Sigmoid colon (tissue), 7 donors: ENCODE measurements around the gene TMEM213. TPM values are rescaled to one million over a fixed set of nuclear protein-coding genes. Genes with fewer than 3 reads are reported as not detected.

Source experiments
- DNase-seq: peaks from one replicate; pipeline ENCODE4 v3.0.0-alpha.2; 2019
- H3K27ac ChIP-seq, 4 donors: fragments of 200-600 bp; sonication (generic); one replicate each; pipeline ENCODE4 v1.5.1; 2016 to 2019; ENCODE audit warnings: mild to moderate bottlenecking in 1 of 4
- H3K27me3 ChIP-seq, 3 donors: fragments of 200-600 bp; sonication (generic); one replicate each; pipeline ENCODE4 v1.5.1; 2019; ENCODE audit warnings: mild to moderate bottlenecking in 1 of 3
- H3K36me3 ChIP-seq, 4 donors: fragments of 200-600 bp; sonication (generic); one replicate each; pipeline ENCODE4 v1.5.1; 2016 to 2019
- H3K4me1 ChIP-seq, 4 donors: fragments of 200-600 bp; sonication (generic); one replicate each; pipeline ENCODE4 v1.5.1; 2017 to 2019
- H3K4me3 ChIP-seq, 4 donors: fragments of 200-600 bp; sonication (generic); one replicate each; pipeline ENCODE4 v1.5.1; 2017 to 2019; ENCODE audit warnings: mild to moderate bottlenecking in 2 of 4, moderate library complexity in 1 of 4
- H3K9me3 ChIP-seq, 4 donors: fragments of 200-600 bp in 3 of 4; sonication (generic) in 3 of 4; one replicate each; pipeline versions ENCODE4 v1.5.1 to v1.6.1; 2013 to 2019
- EP300 ChIP-seq, 4 donors: sonication (generic); formaldehyde crosslinking; IDR thresholded peaks; one replicate each; pipeline ENCODE4 v1.6.1; 2017; ENCODE audit warnings: antibody characterized with exemption in 4 of 4
- POLR2A ChIP-seq, 2 donors: fragments of 450-650 bp; IDR thresholded peaks; one replicate each; pipeline ENCODE4 v1.6.1; 2016; ENCODE audit warnings: antibody characterized with exemption in 2 of 2, mild to moderate bottlenecking in 2 of 2, moderate library complexity in 2 of 2
- POLR2AphosphoS5 ChIP-seq, 4 donors: sonication (generic); formaldehyde crosslinking; IDR thresholded peaks; one replicate each; pipeline ENCODE4 v1.6.1; 2017; ENCODE audit warnings: antibody characterized with exemption in 4 of 4
- WGBS, 2 donors: extraction: QIAGEN DNeasy Blood & Tissue Kit; methylation state at CpG; one replicate each; pipeline ENCODE4 v1.1.7; 2013; 5-methylcytosine and 5-hydroxymethylcytosine counted together
- intact Hi-C: fragments of 100-400 bp; cut with DNase I; formaldehyde crosslinking; loops from one replicate; pipeline ENCODE4 v1.15.1; 2023
- polyA plus RNA-seq, 3 donors: library from polyadenylated mRNA; stranded (reverse); fragments of 200-250 nt; gene quantifications; one replicate each; pipeline ENCODE4 v1.2.3, GENCODE V29; 2013
- total RNA-seq, 4 donors: library from RNA; depleted of rRNA; stranded (reverse); fragments of >200 nt; gene quantifications; one replicate each; pipeline ENCODE4 v1.1.0, GENCODE V29; 2016
- TF ChIP-seq, protein P1 (sequence below), 4 experiments: fragments of 450-650 bp in 3 of 4; fragments of 200-600 bp in 1 of 4; IDR thresholded peaks; one replicate each; pipeline ENCODE4 v1.5.1; 2016 to 2019; ENCODE audit warnings: antibody characterized with exemption in 4 of 4, mild to moderate bottlenecking in 3 of 4, moderate library complexity in 2 of 4
- donor health status: healthy with polysubstance abuse.
- donor health status: Bipolar disorder and iron deficiency.
- donor health status: healthy.

TMEM213 gene
- total and polyA plus RNA-seq, 7 donors: 0.01 TPM; not detected in 6

DNA sequence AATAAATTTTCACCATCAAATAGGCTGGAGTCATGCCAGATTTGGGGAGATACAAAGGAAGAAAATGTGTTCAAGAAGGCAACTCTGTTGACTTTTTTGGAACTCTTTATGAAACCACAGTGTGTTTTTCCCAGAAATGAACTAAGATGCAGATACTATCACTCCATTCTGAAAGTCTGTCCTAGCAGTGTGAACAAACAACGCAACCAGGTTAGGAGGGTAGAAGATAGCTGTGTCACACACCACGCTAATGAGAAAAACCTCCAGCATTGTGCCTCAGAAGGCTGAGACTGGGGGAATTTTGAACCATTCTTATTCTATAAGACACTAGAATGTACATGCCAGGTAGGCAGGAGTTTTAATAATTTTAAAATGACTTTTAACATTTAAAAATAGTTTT lies 16.2 kb downstream of the TMEM213 start:
- Histone ChIP-seq H3K27ac (no peak overlapping the region), H3K36me3 (no peaks in the 10 kb centered on the region), H3K9me3 (no peaks in the 10 kb centered on the region), H3K27me3 (no peaks in the 10 kb centered on the region), H3K4me3 (no peak overlapping the region), H3K4me1 (no peaks in the 10 kb centered on the region)
- TF ChIP-seq POLR2AphosphoS5 (IDR thresholded peaks at IDR 0.05): no peak
- no peak for TF ChIP-seq EP300 (IDR thresholded peaks at IDR 0.05)
- TF ChIP-seq, protein P1, sequence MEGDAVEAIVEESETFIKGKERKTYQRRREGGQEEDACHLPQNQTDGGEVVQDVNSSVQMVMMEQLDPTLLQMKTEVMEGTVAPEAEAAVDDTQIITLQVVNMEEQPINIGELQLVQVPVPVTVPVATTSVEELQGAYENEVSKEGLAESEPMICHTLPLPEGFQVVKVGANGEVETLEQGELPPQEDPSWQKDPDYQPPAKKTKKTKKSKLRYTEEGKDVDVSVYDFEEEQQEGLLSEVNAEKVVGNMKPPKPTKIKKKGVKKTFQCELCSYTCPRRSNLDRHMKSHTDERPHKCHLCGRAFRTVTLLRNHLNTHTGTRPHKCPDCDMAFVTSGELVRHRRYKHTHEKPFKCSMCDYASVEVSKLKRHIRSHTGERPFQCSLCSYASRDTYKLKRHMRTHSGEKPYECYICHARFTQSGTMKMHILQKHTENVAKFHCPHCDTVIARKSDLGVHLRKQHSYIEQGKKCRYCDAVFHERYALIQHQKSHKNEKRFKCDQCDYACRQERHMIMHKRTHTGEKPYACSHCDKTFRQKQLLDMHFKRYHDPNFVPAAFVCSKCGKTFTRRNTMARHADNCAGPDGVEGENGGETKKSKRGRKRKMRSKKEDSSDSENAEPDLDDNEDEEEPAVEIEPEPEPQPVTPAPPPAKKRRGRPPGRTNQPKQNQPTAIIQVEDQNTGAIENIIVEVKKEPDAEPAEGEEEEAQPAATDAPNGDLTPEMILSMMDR (IDR thresholded peaks at IDR 0.05): no peak
- TF ChIP-seq POLR2A (IDR thresholded peaks at IDR 0.05): no peak
- WGBS, 2 donors: 74 to 85% methylated on average over 2 of the region's 2 CpGs
- DNase-seq: no peak
- intact Hi-C loops: no loop called here

- peaks cover 0 to 2% (median 0%) of the 10 kb centered on the region in 4 donors for H3K9me3 ChIP-seq
- no peak overlapping the region for H3K4me3 ChIP-seq
- WGBS, 2 donors: 85 to 95% methylated on average over 1 of the region's 1 CpG
- no peak for DNase-seq
- no peaks in the 10 kb centered on the region for H3K36me3 ChIP-seq
- intact Hi-C loops: no loop called here
- TF ChIP-seq POLR2AphosphoS5 (IDR thresholded peaks at IDR 0.05) (no peak), POLR2A (IDR thresholded peaks at IDR 0.05) (no peak), EP300 (IDR thresholded peaks at IDR 0.05) (no peak)
- TF ChIP-seq, protein P1 (IDR thresholded peaks at IDR 0.05): no peak
- H3K27ac ChIP-seq: no peak overlapping the region
- no peaks in the 10 kb centered on the region for H3K27me3 ChIP-seq
- no peaks in the 10 kb centered on the region for H3K4me1 ChIP-seq
These were observed 17.1 kb downstream of the TMEM213 start for GRCh38 chr7:138814816-138815332.

GRCh38 chr7:138816650-138817049 lies 18.9 kb downstream of the TMEM213 start:
- 83 to 89% methylated on average over 1 of the region's 1 CpG for WGBS, 2 donors

GRCh38 chr7:138819625-138820024 lies 21.8 kb downstream of the TMEM213 start:
- Histone ChIP-seq H3K4me3 (no peak overlapping the region), H3K9me3 (peaks cover 0 to 2% (median 0%) of the 10 kb centered on the region in 4 donors), H3K4me1 (no peaks in the 10 kb centered on the region), H3K27me3 (no peaks in the 10 kb centered on the region), H3K27ac (no peak overlapping the region), H3K36me3 (no peaks in the 10 kb centered on the region)
- TF ChIP-seq POLR2A (IDR thresholded peaks at IDR 0.05) (no peak), EP300 (IDR thresholded peaks at IDR 0.05) (no peak)
- 75 to 96% methylated on average over 3 of the region's 3 CpGs for WGBS, 2 donors
- intact Hi-C loops: no loop called here
- DNase-seq: no peak

More at GRCh38 chr7:138816650-138817049, 18.9 kb downstream of the TMEM213 start:
- Histone ChIP-seq H3K27ac (no peak overlapping the region), H3K4me3 (no peak overlapping the region), H3K4me1 (no peaks in the 10 kb centered on the region), H3K36me3 (no peaks in the 10 kb centered on the region), H3K27me3 (no peaks in the 10 kb centered on the region), H3K9me3 (peaks cover 0 to 2% (median 0%) of the 10 kb centered on the region in 4 donors)
- TF ChIP-seq EP300 (IDR thresholded peaks at IDR 0.05): no peak
- no peak for TF ChIP-seq POLR2AphosphoS5 (IDR thresholded peaks at IDR 0.05)
- no peak for TF ChIP-seq POLR2A (IDR thresholded peaks at IDR 0.05)
- TF ChIP-seq, protein P1 (IDR thresholded peaks at IDR 0.05): no peak
- intact Hi-C loops: no loop called here
- no peak for DNase-seq

DNA sequence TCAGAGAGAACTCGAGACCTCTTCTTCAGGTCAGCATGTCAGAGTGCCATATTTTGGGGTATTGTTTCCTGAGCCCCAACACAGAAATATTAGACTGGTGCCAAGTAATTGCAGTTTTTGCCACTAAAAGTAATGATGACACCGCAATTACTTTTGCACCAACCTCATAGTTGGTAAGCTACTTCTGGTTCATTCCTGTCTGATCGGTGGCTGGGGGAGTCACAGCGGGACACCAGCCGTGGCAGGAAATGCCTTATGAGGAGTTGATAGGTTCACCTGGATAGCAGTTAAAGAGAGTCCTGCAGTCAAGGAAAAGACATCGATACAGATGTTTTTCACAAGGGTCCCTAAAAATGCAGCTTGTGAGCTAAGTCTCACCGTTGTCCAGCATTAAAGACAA lies 24.1 kb downstream of the TMEM213 start:
- no peak for TF ChIP-seq POLR2AphosphoS5 (IDR thresholded peaks at IDR 0.05)
- TF ChIP-seq EP300 (IDR thresholded peaks at IDR 0.05): no peak
- no peak for TF ChIP-seq POLR2A (IDR thresholded peaks at IDR 0.05)
- TF ChIP-seq, protein P1 (IDR thresholded peaks at IDR 0.05): no peak
- no peaks in the 10 kb centered on the region for H3K36me3 ChIP-seq
- WGBS, 2 donors: 94 to 96% methylated on average over 7 of the region's 7 CpGs

More for the DNA sequence above, 24.1 kb downstream of the TMEM213 start:
- Histone ChIP-seq H3K27me3 (no peaks in the 10 kb centered on the region), H3K27ac (no peak overlapping the region), H3K9me3 (peaks cover 0 to 2% (median 0%) of the 10 kb centered on the region in 4 donors), H3K4me1 (no peaks in the 10 kb centered on the region), H3K4me3 (no peak overlapping the region)
- DNase-seq: no peak
- intact Hi-C loops: no loop called here
